ENCODE measurements around the gene CNTN4.

- TF ChIP-seq CTCF (conservative IDR thresholded peaks at IDR 0.05; ENCODE audit: low read depth, low read length) (no peak), EZH2 (IDR thresholded peaks at IDR 0.05; ENCODE audit: borderline replicate concordance, low read depth, low read length, poor library complexity, severe bottlenecking) (no peak)
Observed at GRCh38 chr3:2137651-2138050, 39.0 kb downstream of the CNTN4 start.

Data from A673 (cell line).